Choroid plexus epithelial cell (primary cell): ENCODE measurements around the gene VAV2.
A peak's percentile ranks its signal among the peaks of the same experiment; 100 is the strongest.

Experiments
- DNase-seq: peaks from one replicate; pipeline ENCODE4 v3.0.0-alpha.2; 2010; ENCODE audit warnings: low read depth
- H3K4me3 ChIP-seq: 2 replicates; pipeline ENCODE4 v1.5.1; 2011; ENCODE audit warnings: low read depth, mild to moderate bottlenecking, control low read depth, low read length, moderate library complexity
- CTCF ChIP-seq: conservative IDR thresholded peaks from 2 replicates; pipeline ENCODE4 v1.5.1; 2011; ENCODE audit warnings: low read depth, mild to moderate bottlenecking, control low read depth, inconsistent platforms, low read length, moderate library complexity

VAV2 gene

DNA sequence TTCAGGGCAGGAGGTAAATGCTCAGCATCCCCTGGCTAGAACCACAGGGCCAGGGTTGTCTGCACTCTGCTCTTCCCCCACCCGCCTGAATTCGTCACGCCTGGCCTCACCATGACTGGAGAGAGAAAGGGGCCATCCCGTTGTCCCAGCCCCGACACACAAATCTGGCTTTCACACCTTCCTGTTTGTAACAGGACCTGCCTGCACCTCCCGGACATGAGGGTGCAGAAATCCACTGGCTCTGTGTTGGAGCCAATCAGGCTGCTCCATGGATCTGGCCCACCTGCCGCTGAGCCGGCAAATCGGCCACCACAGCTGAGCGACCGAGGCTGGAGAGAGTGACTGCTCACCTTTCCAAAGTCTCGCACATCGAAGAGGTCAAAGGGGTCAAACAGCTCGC, 53.4 kb downstream of the VAV2 start:
- no peak for TF ChIP-seq CTCF
- no peak overlapping the region for H3K4me3 ChIP-seq
- DNase-seq = no peak

DNA sequence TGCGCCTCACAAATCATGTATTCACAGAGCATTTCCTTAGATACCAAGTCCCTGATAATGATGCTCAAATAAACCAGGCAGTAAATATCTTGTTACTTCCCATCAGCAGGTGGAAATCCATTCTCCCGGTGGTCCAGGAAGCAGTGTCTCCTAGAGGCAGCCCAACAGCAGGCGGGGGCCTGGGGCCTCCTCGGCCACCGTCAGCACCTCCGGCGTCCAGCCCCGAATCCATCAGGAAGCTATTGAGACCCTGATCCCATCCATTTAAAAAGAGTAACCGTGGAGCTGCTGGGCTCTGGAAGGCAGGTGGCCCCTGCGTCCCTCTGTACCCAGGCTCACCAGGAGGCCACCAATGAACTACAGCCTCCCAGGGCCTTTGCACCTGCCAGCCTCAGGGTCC, 54.0 kb downstream of the VAV2 start:
- no peak overlapping the region for H3K4me3 ChIP-seq
- DNase-seq = no peak
- TF ChIP-seq CTCF = no peak

GRCh38 chr9:133937120-133937519, 55.0 kb downstream of the VAV2 start:
- DNase-seq = no peak
- H3K4me3 ChIP-seq = no peak overlapping the region
- TF ChIP-seq CTCF = no peak

DNA sequence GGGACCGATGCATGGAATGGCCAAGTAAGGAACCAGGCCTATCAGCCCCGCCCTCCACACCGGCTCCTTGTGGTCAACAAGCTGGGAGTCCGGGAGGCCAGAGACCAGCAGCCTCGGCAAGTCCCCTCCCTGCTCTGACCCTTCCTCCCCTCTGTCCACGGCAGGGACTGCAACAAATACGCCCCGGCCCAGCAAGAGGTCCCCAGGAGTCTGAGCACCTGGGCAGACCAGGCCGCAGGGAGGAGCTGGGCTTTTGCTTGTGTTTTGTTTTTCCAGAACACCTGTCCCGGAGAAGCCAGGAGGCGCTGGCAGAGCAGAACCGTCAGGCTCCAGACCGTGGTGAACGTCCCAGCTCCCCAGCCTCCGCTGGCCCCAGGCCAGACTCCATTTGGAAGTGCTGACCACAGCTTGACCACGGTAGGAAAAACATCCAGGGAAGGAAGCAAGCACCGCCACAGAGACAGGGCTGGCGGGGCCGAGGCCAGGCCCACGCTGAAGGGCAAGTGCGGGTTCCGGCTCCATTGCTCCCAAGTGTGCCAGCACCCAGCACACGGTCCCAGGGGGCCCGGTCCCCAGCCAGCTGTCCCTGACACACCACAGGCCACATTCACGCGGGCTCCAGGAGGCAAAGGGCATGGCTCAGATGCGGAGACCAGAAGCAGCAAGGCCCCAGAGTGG, 56.7 kb downstream of the VAV2 start:
- no peak overlapping the region for H3K4me3 ChIP-seq
- peak; percentile 14 for TF ChIP-seq CTCF
- DNase-seq = peak; percentile 60

DNA sequence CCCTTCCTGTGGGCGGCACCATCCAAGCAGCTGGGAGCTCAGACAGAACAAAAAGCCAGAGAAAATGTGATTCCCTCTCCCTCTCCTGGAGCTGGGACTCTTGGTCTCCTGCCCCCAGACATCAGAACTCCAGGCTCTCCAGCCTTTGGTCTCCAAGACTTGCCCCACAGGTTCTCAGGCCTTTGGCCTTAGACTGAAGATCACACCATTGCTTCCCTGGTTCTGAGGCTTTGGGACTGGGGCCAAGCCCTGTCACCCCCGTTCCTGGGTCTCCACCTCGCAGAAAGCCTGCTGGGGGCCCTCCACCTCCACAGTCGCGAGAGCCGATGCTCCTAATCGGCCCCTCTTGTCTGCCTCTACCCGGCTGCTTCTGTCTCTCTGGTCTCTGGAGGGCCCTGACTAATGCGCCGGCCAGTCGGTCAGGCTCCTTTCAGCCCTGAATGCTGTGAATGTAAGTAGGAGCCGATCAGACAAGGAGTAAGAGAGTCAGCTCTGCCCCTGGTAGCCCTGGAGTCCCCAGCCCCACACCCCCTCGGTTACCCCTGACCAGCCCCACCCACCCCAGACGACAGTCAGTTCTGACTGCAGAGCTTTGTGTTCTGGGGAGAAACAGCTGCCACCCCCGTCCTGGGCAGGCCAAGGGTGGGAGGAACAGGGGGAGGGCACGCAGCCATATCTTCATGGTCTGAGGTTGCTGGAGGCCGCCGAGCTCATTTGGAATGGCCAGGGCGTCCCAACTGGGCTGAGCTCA, 57.5 kb downstream of the VAV2 start:
- TF ChIP-seq CTCF = no peak
- H3K4me3 ChIP-seq = no peak overlapping the region
- no peak for DNase-seq

GRCh38 chr9:133933426-133934026, 58.6 kb downstream of the VAV2 start:
- no peak overlapping the region for H3K4me3 ChIP-seq
- DNase-seq = no peak
- TF ChIP-seq CTCF = no peak
